Breast epithelium (tissue), 3 donors: ENCODE data around the gene FERMT1.

Experiments used
- CTCF ChIP-seq, 3 donors: fragments of 450-650 bp; IDR thresholded peaks; one replicate each; pipeline ENCODE4 v1.5.1; 2016 to 2017; ENCODE audit warnings: antibody characterized with exemption in 3 of 3, mild to moderate bottlenecking in 3 of 3, moderate library complexity in 3 of 3
- POLR2A ChIP-seq: fragments of 450-650 bp; IDR thresholded peaks from one replicate; pipeline ENCODE4 v1.6.1; 2016; ENCODE audit warnings: antibody characterized with exemption, mild to moderate bottlenecking, moderate library complexity

- no peak for TF ChIP-seq CTCF (IDR thresholded peaks at IDR 0.05)
- TF ChIP-seq POLR2A: no peak
Observed at GRCh38 chr20:6108330-6108729, 14.5 kb downstream of the FERMT1 start.
